PFSK-1 (cell line): ENCODE measurements around the gene TAS2R16.

Experiments used
- FOXP2 ChIP-seq: optimal IDR thresholded peaks from 2 replicates; pipeline ENCODE3; 2011; ENCODE audit warnings: borderline replicate concordance, control low read depth, inconsistent platforms; ENCODE audit not compliant: insufficient read depth; ENCODE audit errors: extremely low read length, extremely low read depth
- POLR2AphosphoS5 ChIP-seq: IDR thresholded peaks from 2 replicates; pipeline ENCODE4 v1.6.1; 2012; ENCODE audit warnings: low read depth, mild to moderate bottlenecking, control low read depth, low read length, moderate library complexity
- TAF1 ChIP-seq: IDR thresholded peaks from 2 replicates; pipeline ENCODE4 v1.6.1; 2012; ENCODE audit warnings: low read length, control low read depth, borderline replicate concordance; ENCODE audit not compliant: insufficient read depth
- TF ChIP-seq, protein P1 (sequence below), 2 experiments: IDR thresholded peaks; 2 replicates each; pipeline versions ENCODE4 v1.6.1 to v1.8.0; 2011 to 2012; ENCODE audit warnings: low read depth in 2 of 2, low read length in 2 of 2, control low read depth in 1 of 2, inconsistent platforms in 1 of 2, mild to moderate bottlenecking in 1 of 2, moderate library complexity in 1 of 2; ENCODE audit not compliant: insufficient read depth in 1 of 2

DNA sequence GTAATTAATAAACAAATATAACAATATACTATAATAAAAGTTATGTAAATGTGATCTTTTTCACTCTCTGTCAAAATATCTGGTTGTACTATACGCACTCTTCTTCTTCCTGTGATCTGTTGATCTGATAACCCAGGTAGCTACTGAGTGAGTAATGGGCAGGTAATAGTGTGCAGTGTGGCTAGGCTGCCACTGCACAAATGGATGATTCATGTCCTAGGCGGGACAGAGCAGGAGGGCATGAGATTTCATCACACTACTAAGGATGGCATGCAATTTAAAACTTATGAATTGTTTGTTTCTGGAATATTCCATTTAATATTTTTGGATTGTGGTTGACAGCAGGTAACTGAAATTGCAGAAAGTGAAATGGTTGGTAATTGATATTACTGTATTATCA, 44.5 kb downstream of the TAS2R16 start:
- TF ChIP-seq POLR2AphosphoS5: no peak
- TF ChIP-seq, protein P1, sequence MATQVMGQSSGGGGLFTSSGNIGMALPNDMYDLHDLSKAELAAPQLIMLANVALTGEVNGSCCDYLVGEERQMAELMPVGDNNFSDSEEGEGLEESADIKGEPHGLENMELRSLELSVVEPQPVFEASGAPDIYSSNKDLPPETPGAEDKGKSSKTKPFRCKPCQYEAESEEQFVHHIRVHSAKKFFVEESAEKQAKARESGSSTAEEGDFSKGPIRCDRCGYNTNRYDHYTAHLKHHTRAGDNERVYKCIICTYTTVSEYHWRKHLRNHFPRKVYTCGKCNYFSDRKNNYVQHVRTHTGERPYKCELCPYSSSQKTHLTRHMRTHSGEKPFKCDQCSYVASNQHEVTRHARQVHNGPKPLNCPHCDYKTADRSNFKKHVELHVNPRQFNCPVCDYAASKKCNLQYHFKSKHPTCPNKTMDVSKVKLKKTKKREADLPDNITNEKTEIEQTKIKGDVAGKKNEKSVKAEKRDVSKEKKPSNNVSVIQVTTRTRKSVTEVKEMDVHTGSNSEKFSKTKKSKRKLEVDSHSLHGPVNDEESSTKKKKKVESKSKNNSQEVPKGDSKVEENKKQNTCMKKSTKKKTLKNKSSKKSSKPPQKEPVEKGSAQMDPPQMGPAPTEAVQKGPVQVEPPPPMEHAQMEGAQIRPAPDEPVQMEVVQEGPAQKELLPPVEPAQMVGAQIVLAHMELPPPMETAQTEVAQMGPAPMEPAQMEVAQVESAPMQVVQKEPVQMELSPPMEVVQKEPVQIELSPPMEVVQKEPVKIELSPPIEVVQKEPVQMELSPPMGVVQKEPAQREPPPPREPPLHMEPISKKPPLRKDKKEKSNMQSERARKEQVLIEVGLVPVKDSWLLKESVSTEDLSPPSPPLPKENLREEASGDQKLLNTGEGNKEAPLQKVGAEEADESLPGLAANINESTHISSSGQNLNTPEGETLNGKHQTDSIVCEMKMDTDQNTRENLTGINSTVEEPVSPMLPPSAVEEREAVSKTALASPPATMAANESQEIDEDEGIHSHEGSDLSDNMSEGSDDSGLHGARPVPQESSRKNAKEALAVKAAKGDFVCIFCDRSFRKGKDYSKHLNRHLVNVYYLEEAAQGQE (IDR thresholded peaks at IDR 0.05; ENCODE audit: insufficient read depth in 1 of 2, low read depth in 2 of 2, low read length in 2 of 2): no peak
- no peak for TF ChIP-seq FOXP2
- TF ChIP-seq TAF1: no peak
